Measurements from ENCODE around the gene ARNT2.
"Not testable (repeated sequence)": the region's sequence is repeated elsewhere in the genome, so short reads cannot be mapped to it uniquely, and the experiment has no call there.

Gene ARNT2

GRCh38 chr15:80404057-80404760 is at the start of gene ARNT2:
ARNT2 (plus strand) TSS chr15:80404382; CDS start chr15:80404516, 134 bp downstream.
- DNase-seq = no peak

DNA sequence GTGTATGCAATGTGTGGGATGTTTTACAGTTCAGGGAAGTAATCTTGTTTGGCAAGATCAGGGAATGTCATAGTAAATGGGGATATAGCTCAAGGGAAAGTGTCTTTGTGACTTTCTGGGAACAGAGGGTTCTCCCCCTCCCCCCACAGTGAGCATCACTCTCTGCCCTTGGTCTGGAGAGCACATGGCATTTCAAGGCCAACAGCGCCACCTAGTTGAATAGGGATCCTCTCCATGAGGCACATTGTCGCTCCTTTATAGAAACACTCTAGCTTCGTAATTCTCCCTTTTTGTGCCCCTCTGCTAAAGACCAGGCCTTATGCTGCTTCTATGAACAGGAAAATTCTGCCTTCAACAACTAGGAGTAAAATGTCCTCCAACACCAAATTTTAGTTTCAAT is 37.1 kb upstream of the ARNT2 start:
- no peak for DNase-seq

DNA sequence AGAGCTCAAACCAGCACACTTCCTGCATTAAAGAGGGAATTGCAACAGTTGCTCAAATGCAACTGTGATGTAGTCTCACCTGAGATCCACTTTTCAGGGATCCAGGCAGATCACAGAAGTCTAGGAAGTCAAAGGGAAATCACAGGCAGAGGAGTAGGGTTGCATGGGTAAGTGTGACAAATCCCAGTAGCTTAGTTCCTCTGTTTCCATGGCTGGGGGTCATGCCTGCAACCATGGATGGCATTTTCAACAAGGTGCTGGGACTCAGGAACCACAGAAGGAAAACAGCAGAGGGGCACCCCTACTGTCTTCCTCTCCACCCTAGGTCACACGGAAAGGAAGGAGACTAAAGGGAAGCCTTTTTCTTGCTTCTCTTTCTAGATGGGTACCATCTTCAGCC is 36.5 kb upstream of the ARNT2 start:
- DNase-seq = no peak

DNA sequence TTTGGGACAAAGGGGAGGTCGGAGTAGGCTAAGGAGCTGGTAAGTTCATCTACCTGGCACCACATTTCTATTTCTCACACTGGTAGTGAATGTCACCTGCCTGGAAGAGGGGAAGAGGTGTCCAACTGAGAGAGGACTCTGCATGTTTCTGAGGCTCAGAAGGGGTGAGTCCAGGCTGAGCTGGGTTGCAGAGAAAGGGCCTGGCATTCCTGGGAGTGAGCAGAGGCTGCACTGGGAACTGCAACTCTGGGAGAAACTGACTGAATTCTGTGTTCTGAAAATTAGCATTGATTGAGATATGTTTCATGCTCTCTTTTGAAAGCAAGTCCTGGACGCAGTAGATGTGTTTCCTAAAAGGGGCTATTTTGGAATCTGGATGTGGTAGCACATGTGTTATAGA is 32.3 kb upstream of the ARNT2 start:
- no peak for DNase-seq

GRCh38 chr15:80374441-80374840 is 29.7 kb upstream of the ARNT2 start:
- no peak for DNase-seq

DNA sequence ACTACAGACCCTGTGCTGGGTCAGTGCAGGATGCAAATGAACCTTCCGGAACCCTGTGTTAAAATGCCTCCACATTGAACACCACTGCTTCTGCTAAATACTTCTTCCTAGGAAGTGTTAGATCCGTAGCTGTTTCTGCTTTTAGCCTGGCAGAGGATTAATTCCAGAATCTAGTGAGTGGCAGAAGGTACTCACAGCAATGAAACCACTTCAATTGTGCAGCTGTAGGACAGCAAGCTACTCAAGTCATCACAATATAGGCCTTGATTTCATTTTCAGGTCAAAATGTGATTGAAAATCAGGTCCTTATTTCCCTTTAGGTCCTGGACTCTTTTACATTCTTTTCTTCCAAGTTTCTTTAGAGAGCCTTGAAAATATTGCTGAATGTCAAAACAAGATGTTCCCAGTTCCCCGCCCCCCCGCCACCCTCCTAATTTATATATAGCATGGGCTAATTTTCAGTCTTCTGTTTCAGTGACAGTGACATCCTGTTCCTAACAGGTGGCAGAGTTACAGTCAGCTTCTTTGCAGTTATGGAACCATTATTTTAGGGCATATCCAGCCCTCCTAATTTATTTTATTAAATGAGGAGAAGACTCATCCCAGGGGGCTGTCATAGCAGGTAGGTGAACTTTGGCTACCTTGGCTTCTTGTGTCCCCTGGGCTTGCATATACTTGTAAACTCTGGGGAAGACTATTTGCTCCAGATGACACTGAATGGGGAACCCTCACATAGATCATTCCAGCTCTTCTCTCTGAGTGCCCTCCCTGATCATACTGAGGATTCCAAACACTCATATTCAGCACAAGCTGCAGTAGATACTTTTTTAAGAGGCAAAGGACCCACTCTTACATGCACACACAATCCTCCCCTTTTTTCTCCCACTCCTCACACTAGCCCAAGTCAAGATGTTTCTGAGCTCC is 28.0 kb upstream of the ARNT2 start:
- DNase-seq = no peak

DNA sequence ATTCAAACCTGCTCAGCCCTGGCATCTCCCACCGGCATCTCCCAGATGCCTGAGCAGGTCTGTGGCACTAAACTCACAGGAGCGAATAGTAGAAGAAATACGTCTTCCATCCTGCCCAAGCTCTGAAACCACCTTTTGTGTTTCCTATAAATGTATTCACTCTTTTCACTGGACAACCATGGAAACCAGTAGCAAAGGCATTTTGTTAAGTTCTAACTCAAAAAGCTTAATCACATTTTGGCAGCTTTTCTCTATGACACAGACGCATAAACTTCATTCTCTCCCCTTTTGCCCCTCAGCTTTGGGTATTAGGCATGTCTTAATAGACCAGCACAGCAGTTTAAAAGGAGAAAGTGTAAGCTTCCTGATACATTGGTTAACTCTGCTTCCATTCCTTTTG is 24.5 kb upstream of the ARNT2 start:
- DNase-seq = no peak

GRCh38 chr15:80380154-80380553 is 24.0 kb upstream of the ARNT2 start:
- no peak for DNase-seq

- no peak for DNase-seq
Observed at GRCh38 chr15:80382285-80382684, 21.9 kb upstream of the ARNT2 start.

- DNase-seq = no peak
Observed at GRCh38 chr15:80384432-80384831, 19.8 kb upstream of the ARNT2 start.

- DNase-seq = no peak
Observed at GRCh38 chr15:80386151-80386550, 18.0 kb upstream of the ARNT2 start.

DNA sequence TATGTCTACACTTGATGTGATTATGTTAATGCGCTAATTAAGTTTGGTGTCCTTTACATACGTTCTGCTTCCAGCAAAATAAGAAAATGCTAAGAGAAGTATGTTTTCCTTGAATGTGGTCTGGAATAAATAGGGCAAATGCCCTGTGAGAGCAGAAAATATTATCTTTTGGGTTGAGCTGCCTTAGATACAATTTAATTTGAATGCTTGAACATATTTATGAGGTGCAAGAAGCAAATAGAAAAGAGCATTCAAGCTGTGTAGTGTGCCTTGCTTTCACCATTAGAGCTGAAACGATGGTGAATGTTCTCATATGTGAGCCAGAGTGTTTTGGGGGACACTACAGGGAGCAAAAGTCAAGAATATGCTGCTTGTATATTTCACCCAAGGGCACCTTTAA is 15.9 kb upstream of the ARNT2 start:
- no peak for DNase-seq

DNA sequence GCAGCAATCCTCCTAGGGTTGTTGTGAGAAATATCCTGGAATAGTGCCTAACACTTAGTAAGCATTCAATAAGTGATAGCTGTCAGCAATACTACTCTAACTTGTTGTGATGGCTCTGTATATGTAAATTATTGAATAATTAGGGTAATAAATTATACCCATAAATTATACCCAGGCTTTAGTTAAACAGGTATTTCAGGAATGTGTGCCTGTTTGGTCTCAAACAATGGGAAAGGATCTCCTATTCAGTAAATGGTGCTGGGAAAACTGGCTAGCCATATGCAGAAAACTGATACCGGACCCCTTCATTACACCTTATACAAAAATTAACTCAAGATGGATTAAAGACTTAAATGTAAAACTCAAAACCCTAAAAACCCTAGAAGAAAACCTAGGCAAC is 14.8 kb upstream of the ARNT2 start:
- DNase-seq = no peak

DNA sequence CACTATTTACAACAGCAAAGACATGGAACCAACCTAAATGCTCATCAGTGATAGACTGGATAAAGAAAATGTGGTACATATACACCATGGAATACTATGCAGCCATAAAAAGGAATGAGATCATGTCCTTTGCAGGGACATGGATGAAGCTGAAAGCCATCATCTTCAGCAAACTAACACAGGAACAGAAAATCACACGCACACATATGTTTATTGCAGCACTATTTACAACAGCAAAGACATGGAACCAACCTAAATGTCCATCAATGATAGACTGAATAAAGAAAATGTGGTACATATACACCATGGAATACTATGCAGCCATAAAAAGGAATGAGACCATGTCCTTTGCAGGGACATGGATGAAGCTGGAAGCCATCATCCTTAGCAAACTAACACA is 13.2 kb upstream of the ARNT2 start:
- not testable (repeated sequence) for DNase-seq

GRCh38 chr15:80395616-80396015 is 8.6 kb upstream of the ARNT2 start:
- DNase-seq = no peak

DNA sequence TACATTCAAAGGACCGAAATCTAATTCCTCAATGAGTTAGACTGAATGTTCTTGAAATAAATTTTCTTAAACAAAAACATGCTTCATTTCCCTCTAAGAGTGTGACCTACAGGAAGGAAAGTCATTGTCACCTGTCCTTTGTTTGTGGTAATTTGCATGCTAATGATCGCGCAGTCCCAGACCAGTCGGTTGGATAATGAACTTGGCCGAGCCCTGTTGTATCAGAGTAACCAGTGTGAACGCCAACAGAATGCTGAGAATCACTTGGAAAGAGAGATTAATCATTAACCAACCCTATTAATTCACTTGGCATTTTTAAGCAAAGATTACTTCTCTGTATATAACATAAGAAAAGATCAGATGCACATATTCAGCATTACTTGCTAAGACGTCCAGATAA is 8.1 kb upstream of the ARNT2 start:
- DNase-seq = no peak

GRCh38 chr15:80399508-80399907 is 4.7 kb upstream of the ARNT2 start:
- DNase-seq = no peak

- no peak for DNase-seq
Observed at GRCh38 chr15:80401456-80401855, 2.7 kb upstream of the ARNT2 start.

- no peak for DNase-seq
Observed at GRCh38 chr15:80402339-80402738, 1.8 kb upstream of the ARNT2 start.

DNA sequence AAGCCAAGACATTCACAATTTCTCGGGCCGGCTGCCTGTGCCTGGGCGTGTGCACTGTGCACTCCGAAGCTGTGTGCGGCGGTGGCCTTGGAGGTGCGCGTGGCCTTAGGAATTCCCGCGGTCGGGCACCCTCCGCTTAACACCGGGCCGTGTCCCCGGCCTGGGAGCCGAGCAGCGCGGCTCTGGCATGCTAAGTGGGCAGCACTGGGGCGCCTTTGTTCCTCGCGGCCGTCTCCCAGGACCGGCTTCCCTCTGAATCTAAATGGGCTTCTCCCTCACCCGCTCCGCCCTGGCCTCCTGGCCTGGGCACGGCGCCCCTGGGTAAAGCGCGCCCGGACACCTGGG is 498 bp upstream of the ARNT2 start:
- no peak for DNase-seq

GRCh38 chr15:80404761-80405553 is 775 bp downstream of the ARNT2 start:
- DNase-seq = no peak

DNA sequence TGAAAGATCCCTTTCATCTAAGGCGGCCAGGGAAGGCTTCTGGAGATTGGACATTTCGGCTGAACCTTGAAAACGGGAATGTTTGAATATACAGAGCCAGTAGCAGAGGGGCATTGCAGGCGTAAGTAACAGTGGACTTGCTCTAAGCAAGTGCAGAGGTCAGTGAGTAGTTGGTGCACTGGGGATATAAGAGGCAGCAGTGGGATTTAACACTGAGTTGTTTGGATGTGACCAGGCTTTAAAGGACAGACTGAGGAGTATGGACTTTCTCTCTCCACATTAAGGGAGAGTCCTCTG is 1.3 kb downstream of the ARNT2 start:
- no peak for DNase-seq

DNA sequence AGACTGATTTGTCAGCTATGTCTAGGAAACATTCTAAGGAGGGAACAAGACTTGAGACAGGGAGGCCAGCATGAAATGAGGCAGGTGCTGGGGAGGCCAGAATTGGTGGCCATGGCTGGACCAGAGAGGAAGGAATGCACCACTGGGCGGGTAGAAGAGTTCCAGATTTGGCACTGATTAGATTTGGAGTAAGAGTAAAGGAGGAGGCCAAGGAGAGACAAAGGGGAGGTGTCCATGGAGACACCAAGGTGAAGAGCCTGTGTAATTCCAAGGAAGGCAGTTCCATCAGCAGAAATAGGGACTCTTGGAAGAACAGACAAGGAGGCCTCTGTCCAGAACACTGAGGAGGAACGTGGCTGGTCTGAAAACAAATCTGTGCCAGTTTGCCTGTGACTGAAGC is 1.8 kb downstream of the ARNT2 start:
- DNase-seq = no peak

GRCh38 chr15:80411788-80412288 is 7.7 kb downstream of the ARNT2 start:
- DNase-seq = no peak

Data from GOT3 (cell line).